HUES48 (cell line): Measurements from ENCODE around the gene ABHD17B.
"Not testable (repeated sequence)": the region's sequence is repeated elsewhere in the genome, so short reads cannot be mapped to it uniquely, and the experiment has no call there.

Experiments
- H3K27ac ChIP-seq: one replicate; pipeline ENCODE4 v1.7.0; 2013; ENCODE audit warnings: low read depth, low read length, inconsistent platforms
- H3K27me3 ChIP-seq: 2 replicates; pipeline ENCODE4 v1.6.1; 2013; ENCODE audit warnings: mild to moderate bottlenecking, low read length; ENCODE audit not compliant: control insufficient read depth, insufficient read depth
- H3K36me3 ChIP-seq: 2 replicates; pipeline ENCODE4 v1.6.1; 2013; ENCODE audit warnings: low read length; ENCODE audit not compliant: control insufficient read depth, insufficient read depth
- H3K4me1 ChIP-seq: 2 replicates; pipeline ENCODE4 v1.6.1; 2013; ENCODE audit warnings: mild to moderate bottlenecking, low read length; ENCODE audit not compliant: control insufficient read depth, insufficient read depth
- H3K4me3 ChIP-seq: 2 replicates; pipeline ENCODE4 v1.5.1; 2013; ENCODE audit warnings: mild to moderate bottlenecking, low read depth, low read length
- H3K9ac ChIP-seq: 2 replicates; pipeline ENCODE4 v1.6.1; 2013; ENCODE audit warnings: mild to moderate bottlenecking, low read depth, low read length, moderate library complexity
- H3K9me3 ChIP-seq: 2 replicates; pipeline ENCODE4 v1.6.1; 2013; ENCODE audit warnings: low read length; ENCODE audit not compliant: control insufficient read depth, insufficient read depth

Gene ABHD17B

GRCh38 chr9:71915495-71915894, 4.5 kb upstream of the ABHD17B start:
- Histone ChIP-seq H3K4me1 (peaks cover 20% of the 10 kb centered on the region), H3K9me3 (peaks cover 14% of the 10 kb centered on the region), H3K27ac (no peak overlapping the region), H3K27me3 (no peaks in the 10 kb centered on the region), H3K9ac (no peak overlapping the region), H3K36me3 (peaks cover 11% of the 10 kb centered on the region), H3K4me3 (no peak overlapping the region)

GRCh38 chr9:71911908-71912335, 929 bp upstream of the ABHD17B start:
- H3K4me1 ChIP-seq, result peaks cover 29% of the 10 kb centered on the region
- no peaks in the 10 kb centered on the region for H3K27me3 ChIP-seq
- H3K36me3 ChIP-seq, result peaks cover 1% of the 10 kb centered on the region; the same call in 1 of the 2 replicates
- no peaks in the 10 kb centered on the region for H3K9me3 ChIP-seq
- peak overlapping the region; percentile 96 for H3K4me3 ChIP-seq
- peak overlapping the region; percentile 86 for H3K27ac ChIP-seq
- peak overlapping the region; percentile 59 for H3K9ac ChIP-seq

- H3K4me1 ChIP-seq, result peaks cover 30% of the 10 kb centered on the region
- peak overlapping the region; percentile 97 for H3K27ac ChIP-seq
- no peaks in the 10 kb centered on the region for H3K9me3 ChIP-seq
These were observed 338 bp downstream of the ABHD17B start for GRCh38 chr9:71910650-71911060.

GRCh38 chr9:71909887-71910649, 925 bp downstream of the ABHD17B start:
- Histone ChIP-seq H3K4me3 (peak overlapping the region; percentile 96), H3K27me3 (no peaks in the 10 kb centered on the region), H3K4me1 (peaks cover 30% of the 10 kb centered on the region), H3K9me3 (no peaks in the 10 kb centered on the region), H3K9ac (peak overlapping the region; percentile 94), H3K27ac (peak overlapping the region; percentile 97), H3K36me3 (peaks cover 19% of the 10 kb centered on the region)

More at GRCh38 chr9:71910650-71911060, 338 bp downstream of the ABHD17B start:
- H3K36me3 ChIP-seq, result peaks cover 14% of the 10 kb centered on the region
- H3K9ac ChIP-seq, result peak overlapping the region; percentile 94
- peak overlapping the region; percentile 96 for H3K4me3 ChIP-seq
- no peaks in the 10 kb centered on the region for H3K27me3 ChIP-seq

- peak overlapping the region; percentile 94; the same call in 1 of the 2 replicates for H3K9ac ChIP-seq
- H3K27me3 ChIP-seq, result no peaks in the 10 kb centered on the region
- no peaks in the 10 kb centered on the region for H3K9me3 ChIP-seq
- peak overlapping the region; percentile 96 for H3K4me3 ChIP-seq
- peaks cover 23% of the 10 kb centered on the region for H3K36me3 ChIP-seq
- no peak overlapping the region for H3K27ac ChIP-seq
- peaks cover 35% of the 10 kb centered on the region for H3K4me1 ChIP-seq
These were observed 2.2 kb downstream of the ABHD17B start for GRCh38 chr9:71908825-71909224.

GRCh38 chr9:71904076-71904475, 6.9 kb downstream of the ABHD17B start:
- Histone ChIP-seq H3K27me3 (no peaks in the 10 kb centered on the region), H3K36me3 (peaks cover 23% of the 10 kb centered on the region), H3K4me1 (peaks cover 64% of the 10 kb centered on the region), H3K27ac (no peak overlapping the region), H3K9me3 (no peaks in the 10 kb centered on the region), H3K9ac (no peak overlapping the region), H3K4me3 (no peak overlapping the region)

GRCh38 chr9:71901695-71902597, 9.0 kb downstream of the ABHD17B start:
- H3K27me3 ChIP-seq, result no peaks in the 10 kb centered on the region
- H3K4me1 ChIP-seq, result peaks cover 51% of the 10 kb centered on the region
- H3K9me3 ChIP-seq, result no peaks in the 10 kb centered on the region
- H3K36me3 ChIP-seq, result peaks cover 22% of the 10 kb centered on the region
- H3K4me3 ChIP-seq, result peak overlapping the region; percentile 26; the same call in 1 of the 2 replicates
- H3K27ac ChIP-seq, result peak overlapping the region; percentile 8
- H3K9ac ChIP-seq, result no peak overlapping the region

- not testable (repeated sequence) for H3K27ac ChIP-seq, H3K27me3 ChIP-seq, H3K9me3 ChIP-seq, H3K4me3 ChIP-seq, H3K9ac ChIP-seq, H3K36me3 ChIP-seq
- peaks cover 57% of the 10 kb centered on the region for H3K4me1 ChIP-seq
These were observed 12.2 kb downstream of the ABHD17B start for GRCh38 chr9:71898756-71899155.

- Histone ChIP-seq H3K9me3 (no peaks in the 10 kb centered on the region), H3K4me3 (no peak overlapping the region), H3K9ac (no peak overlapping the region), H3K27me3 (no peaks in the 10 kb centered on the region), H3K27ac (no peak overlapping the region), H3K4me1 (peaks cover 45% of the 10 kb centered on the region), H3K36me3 (0 out of 2 replicates have a peak, but pooled peaks cover 6% of the 10 kb centered on the region)
These were observed 13.4 kb downstream of the ABHD17B start for GRCh38 chr9:71897577-71897976.

GRCh38 chr9:71896761-71897160, 14.2 kb downstream of the ABHD17B start:
- no peaks in the 10 kb centered on the region for H3K27me3 ChIP-seq
- H3K4me1 ChIP-seq, result peaks cover 37% of the 10 kb centered on the region
- no peak overlapping the region for H3K4me3 ChIP-seq
- 0 out of 2 replicates have a peak, but pooled peaks cover 6% of the 10 kb centered on the region for H3K36me3 ChIP-seq
- H3K27ac ChIP-seq, result no peak overlapping the region
- H3K9ac ChIP-seq, result no peak overlapping the region
- no peaks in the 10 kb centered on the region for H3K9me3 ChIP-seq
